ENCODE data around the gene PRDM7.
"Not testable (repeated sequence)": the region's sequence is repeated elsewhere in the genome, so short reads cannot be mapped to it uniquely, and the experiment has no call there.

The PRDM7 gene

DNA sequence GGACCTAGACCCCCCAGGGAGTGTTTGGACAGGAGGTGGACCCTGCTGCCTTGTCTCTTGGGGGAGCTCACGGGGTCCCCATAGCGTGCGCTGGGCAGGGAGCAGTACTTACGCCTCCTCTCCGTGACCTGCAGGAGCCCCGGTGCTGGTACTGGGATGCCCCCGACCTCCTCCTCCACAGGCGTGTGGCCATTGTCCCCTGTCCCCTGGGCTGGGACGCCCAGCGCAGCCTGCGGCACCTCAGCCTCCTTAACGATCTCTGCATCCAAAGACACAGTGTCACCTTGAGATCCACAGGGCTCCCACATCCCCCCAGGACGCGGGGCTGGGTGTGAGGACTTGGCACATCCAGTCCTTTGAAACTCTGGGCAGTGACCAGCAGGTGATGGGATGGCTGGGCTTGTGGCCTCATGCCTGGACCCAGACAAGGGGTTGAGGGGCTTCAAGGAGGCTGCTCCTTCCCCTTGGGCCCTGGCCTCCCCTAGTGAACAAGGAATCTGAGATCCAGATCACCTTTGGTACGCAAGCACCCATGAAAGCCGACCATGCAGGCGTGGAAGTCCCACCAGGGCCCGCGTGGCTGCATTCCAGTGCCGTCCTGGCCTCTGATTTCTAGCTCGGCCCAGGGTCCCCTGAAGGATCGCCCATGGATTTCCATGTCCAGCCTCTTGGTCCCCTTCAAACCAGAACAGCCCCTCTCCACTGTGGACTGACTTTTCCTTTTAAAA is 67.8 kb downstream of the PRDM7 start:
- H3K4me1 ChIP-seq (ENCODE audit: insufficient read depth, low read length, severe bottlenecking), result no peaks in the 10 kb centered on the region
- H3K36me3 ChIP-seq (ENCODE audit: insufficient read depth, low read length), result no peaks in the 10 kb centered on the region
- H3K9ac ChIP-seq (ENCODE audit: low read length), result no peak overlapping the region
- 0 out of 2 replicates have a peak, but pooled peaks cover 12% of the 10 kb centered on the region for H3K27me3 ChIP-seq (ENCODE audit: insufficient read depth, low read length)
- no peaks in the 10 kb centered on the region for H3F3A ChIP-seq (ENCODE audit: insufficient read depth, low read length)
- H4K20me1 ChIP-seq (ENCODE audit: insufficient read depth, low read length), result no peaks in the 10 kb centered on the region
- no peaks in the 10 kb centered on the region for H3K79me2 ChIP-seq (ENCODE audit: insufficient read depth, low read length)
- H3K27ac ChIP-seq (ENCODE audit: low read depth, low read length, poor library complexity, severe bottlenecking), result no peak overlapping the region
- H3K9me2 ChIP-seq (ENCODE audit: low read depth, low read length), result no peaks in the 10 kb centered on the region
- TF ChIP-seq, protein P1, sequence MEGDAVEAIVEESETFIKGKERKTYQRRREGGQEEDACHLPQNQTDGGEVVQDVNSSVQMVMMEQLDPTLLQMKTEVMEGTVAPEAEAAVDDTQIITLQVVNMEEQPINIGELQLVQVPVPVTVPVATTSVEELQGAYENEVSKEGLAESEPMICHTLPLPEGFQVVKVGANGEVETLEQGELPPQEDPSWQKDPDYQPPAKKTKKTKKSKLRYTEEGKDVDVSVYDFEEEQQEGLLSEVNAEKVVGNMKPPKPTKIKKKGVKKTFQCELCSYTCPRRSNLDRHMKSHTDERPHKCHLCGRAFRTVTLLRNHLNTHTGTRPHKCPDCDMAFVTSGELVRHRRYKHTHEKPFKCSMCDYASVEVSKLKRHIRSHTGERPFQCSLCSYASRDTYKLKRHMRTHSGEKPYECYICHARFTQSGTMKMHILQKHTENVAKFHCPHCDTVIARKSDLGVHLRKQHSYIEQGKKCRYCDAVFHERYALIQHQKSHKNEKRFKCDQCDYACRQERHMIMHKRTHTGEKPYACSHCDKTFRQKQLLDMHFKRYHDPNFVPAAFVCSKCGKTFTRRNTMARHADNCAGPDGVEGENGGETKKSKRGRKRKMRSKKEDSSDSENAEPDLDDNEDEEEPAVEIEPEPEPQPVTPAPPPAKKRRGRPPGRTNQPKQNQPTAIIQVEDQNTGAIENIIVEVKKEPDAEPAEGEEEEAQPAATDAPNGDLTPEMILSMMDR (IDR thresholded peaks at IDR 0.05; ENCODE audit: low read length), result no peak
- no peak for TF ChIP-seq EZH2 (IDR thresholded peaks at IDR 0.05; ENCODE audit: borderline replicate concordance, low read length)
- H2AFZ ChIP-seq (ENCODE audit: low read length), result no peak overlapping the region
- H3K9me3 ChIP-seq (ENCODE audit: low read length), result no peaks in the 10 kb centered on the region
- no peak overlapping the region for H3K4me3 ChIP-seq (ENCODE audit: low read depth, low read length, poor library complexity, severe bottlenecking)
- no peak overlapping the region for H3K4me2 ChIP-seq (ENCODE audit: low read length)

DNA sequence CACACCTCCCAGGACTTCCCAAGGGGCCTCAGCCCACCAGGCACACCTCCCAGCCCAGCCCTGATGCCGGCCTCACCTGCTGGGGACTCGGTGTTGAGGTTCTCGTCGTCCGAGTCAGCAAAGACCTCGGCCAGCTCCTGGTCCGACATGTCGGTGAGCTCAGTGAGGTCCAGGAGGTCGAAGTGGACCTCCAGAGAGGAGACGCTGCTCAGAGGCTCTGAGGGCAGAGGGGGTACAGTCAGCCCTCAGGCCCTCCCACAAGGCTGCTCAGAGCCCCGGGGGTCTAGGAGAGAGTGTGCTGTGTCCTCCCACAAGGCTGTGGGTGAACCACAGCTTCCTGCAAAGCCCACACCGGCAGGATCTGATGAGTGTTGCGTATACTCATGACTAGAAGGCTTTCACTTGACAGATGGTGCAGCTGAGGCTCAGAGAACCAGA is 68.4 kb downstream of the PRDM7 start:
- Histone ChIP-seq H3K27me3 (ENCODE audit: insufficient read depth, low read length) (0 out of 2 replicates have a peak, but pooled peaks cover 12% of the 10 kb centered on the region), H3K9ac (ENCODE audit: low read length) (no peak overlapping the region), H3K36me3 (ENCODE audit: insufficient read depth, low read length) (no peaks in the 10 kb centered on the region), H4K20me1 (ENCODE audit: insufficient read depth, low read length) (no peaks in the 10 kb centered on the region), H3K9me2 (ENCODE audit: low read depth, low read length) (no peaks in the 10 kb centered on the region), H3K9me3 (ENCODE audit: low read length) (no peaks in the 10 kb centered on the region), H3K4me1 (ENCODE audit: insufficient read depth, low read length, severe bottlenecking) (no peaks in the 10 kb centered on the region), H3F3A (ENCODE audit: insufficient read depth, low read length) (no peaks in the 10 kb centered on the region), H2AFZ (ENCODE audit: low read length) (no peak overlapping the region), H3K27ac (ENCODE audit: low read depth, low read length, poor library complexity, severe bottlenecking) (no peak overlapping the region), H3K4me3 (ENCODE audit: low read depth, low read length, poor library complexity, severe bottlenecking) (no peak overlapping the region), H3K4me2 (ENCODE audit: low read length) (no peak overlapping the region), H3K79me2 (ENCODE audit: insufficient read depth, low read length) (no peaks in the 10 kb centered on the region)
- TF ChIP-seq, protein P1 (IDR thresholded peaks at IDR 0.05; ENCODE audit: low read length), result no peak
- no peak for TF ChIP-seq EZH2 (IDR thresholded peaks at IDR 0.05; ENCODE audit: borderline replicate concordance, low read length)

DNA sequence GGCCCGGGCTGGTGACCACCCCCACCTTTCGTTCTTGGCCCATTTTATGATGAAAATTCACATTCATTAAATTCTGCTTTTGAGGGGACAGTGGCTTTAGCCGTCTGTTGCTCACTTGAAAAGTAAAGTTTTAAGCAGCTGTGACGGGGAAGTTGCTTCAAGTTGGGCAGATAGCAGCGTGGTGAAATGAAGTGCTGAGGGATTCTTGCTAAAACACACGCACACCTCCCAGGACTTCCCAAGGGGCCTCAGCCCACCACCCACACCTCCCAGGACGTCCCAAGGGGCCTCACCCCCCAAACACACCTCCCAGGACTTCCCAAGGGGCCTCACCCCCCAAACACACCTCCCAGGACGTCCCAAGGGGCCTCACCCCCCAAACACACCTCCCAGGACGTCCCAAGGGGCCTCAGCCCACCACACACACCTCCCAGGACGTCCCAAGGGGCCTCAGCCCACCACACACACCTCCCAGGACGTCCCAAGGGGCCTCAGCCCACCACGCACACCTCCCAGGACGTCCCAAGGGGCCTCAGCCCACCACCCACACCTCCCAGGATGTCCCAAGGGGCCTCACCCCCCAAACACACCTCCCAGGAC is 69.4 kb downstream of the PRDM7 start:
- not testable (repeated sequence) for H3K4me3 ChIP-seq (ENCODE audit: low read depth, low read length, poor library complexity, severe bottlenecking); H4K20me1 ChIP-seq (ENCODE audit: insufficient read depth, low read length); H3K4me1 ChIP-seq (ENCODE audit: insufficient read depth, low read length, severe bottlenecking); H3K9me3 ChIP-seq (ENCODE audit: low read length); H3K79me2 ChIP-seq (ENCODE audit: insufficient read depth, low read length); H3K4me2 ChIP-seq (ENCODE audit: low read length); H3K9ac ChIP-seq (ENCODE audit: low read length); H3K27ac ChIP-seq (ENCODE audit: low read depth, low read length, poor library complexity, severe bottlenecking); H3F3A ChIP-seq (ENCODE audit: insufficient read depth, low read length); H3K36me3 ChIP-seq (ENCODE audit: insufficient read depth, low read length); H2AFZ ChIP-seq (ENCODE audit: low read length); H3K9me2 ChIP-seq (ENCODE audit: low read depth, low read length)
- 0 out of 2 replicates have a peak, but pooled peaks cover 12% of the 10 kb centered on the region for H3K27me3 ChIP-seq (ENCODE audit: insufficient read depth, low read length)
